Measurements from ENCODE around the gene TPGS2. TPM values are rescaled to one million over a fixed set of nuclear protein-coding genes. Genes with fewer than 3 reads are reported as not detected.

Gene TPGS2
- total RNA-seq, 1 donor from 2014 or later, result 65.2 TPM

DNA sequence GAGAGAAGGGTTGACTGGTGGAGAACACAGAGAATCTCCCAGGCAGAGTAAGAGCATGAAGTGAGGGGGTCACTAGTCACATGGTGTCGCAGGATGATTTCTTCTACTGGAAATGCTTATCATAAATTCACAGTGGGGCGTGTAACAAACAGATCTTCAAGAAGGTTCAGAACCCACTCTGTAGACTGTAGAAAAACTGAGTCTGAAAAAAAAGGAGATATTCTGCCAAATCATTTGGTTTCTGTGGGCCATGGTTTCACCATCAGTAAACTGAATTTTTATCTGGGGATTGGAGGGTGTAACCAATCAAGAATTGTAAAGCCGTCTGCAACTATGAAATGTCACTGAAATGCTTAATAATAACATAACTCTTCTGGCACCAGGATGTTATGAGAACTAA lies 15.0 kb downstream of the TPGS2 start:
- TF ChIP-seq, protein P1, sequence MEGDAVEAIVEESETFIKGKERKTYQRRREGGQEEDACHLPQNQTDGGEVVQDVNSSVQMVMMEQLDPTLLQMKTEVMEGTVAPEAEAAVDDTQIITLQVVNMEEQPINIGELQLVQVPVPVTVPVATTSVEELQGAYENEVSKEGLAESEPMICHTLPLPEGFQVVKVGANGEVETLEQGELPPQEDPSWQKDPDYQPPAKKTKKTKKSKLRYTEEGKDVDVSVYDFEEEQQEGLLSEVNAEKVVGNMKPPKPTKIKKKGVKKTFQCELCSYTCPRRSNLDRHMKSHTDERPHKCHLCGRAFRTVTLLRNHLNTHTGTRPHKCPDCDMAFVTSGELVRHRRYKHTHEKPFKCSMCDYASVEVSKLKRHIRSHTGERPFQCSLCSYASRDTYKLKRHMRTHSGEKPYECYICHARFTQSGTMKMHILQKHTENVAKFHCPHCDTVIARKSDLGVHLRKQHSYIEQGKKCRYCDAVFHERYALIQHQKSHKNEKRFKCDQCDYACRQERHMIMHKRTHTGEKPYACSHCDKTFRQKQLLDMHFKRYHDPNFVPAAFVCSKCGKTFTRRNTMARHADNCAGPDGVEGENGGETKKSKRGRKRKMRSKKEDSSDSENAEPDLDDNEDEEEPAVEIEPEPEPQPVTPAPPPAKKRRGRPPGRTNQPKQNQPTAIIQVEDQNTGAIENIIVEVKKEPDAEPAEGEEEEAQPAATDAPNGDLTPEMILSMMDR (IDR thresholded peaks at IDR 0.05), result no peak
- no peaks in the 10 kb centered on the region for H3K9me3 ChIP-seq
- peak overlapping the region; percentile 69 for H3K27ac ChIP-seq
- H3K4me3 ChIP-seq, result no peak overlapping the region
- DNase-seq (no peak), ATAC-seq (no peak)
- H3K36me3 ChIP-seq, result peaks cover 43% of the 10 kb centered on the region
- peaks cover 20% of the 10 kb centered on the region for H3K4me1 ChIP-seq
- intact Hi-C loops (cut with DNase I), result no loop called here
- H3K27me3 ChIP-seq (ENCODE audit: low read depth), result no peaks in the 10 kb centered on the region

DNA sequence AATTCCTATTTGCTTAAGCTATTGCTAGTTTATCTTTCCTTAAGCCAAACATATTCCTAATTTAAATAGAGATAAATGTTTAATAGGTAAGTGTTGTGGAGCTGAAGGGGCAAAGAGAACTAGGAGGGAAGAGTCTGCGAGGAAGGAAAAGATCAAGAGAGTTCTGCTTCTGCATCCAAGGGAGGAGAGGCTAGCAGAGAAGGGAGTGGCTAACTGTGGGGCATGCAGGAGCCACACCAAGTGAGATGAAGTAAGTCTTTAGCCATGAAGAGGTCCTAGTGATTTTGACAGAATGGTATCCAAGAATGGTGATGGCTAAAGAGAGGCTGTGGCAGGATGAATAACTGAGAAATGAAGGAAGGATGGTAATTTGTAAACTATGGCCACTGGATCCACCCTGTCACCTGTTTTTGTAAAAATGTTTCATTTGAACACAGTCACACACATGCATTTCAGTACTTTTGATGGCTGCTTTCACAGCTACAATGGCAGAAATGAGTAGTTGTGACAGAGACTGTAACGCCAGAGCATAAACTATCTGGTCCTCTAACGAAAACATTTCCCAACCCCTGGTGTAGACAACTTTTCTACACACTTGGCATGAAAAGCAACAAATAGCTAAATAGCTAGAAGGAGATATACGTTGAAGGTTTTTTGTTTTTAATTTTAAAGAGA lies 15.6 kb downstream of the TPGS2 start:
- H3K27ac ChIP-seq, result peak overlapping the region; percentile 69
- no peak for DNase-seq
- intact Hi-C loops (cut with DNase I), result no loop called here

DNA sequence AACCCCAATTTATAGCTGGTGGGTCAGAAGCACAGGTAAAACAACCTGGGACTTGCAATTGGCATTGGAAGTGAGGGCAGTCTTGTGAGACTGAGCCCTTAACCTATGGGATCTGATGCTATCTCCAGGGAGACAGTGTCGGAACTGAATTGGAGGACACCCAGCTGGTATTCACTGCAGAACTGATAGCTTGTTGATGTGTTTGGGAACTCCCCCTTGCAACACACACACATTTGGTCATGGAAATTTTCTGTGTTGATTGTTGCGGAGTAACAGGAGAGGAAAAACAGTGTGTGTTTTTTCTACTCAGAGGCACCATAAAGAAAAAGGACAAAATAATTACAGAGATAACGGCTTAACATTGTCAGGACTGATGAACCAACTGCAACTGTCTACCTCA lies 16.1 kb downstream of the TPGS2 start:
- H3K27ac ChIP-seq, result peak overlapping the region; percentile 69
- TF ChIP-seq, protein P1 (IDR thresholded peaks at IDR 0.05), result no peak

More for the DNA sequence above, 15.6 kb downstream of the TPGS2 start:
- Histone ChIP-seq H3K9me3 (no peaks in the 10 kb centered on the region), H3K4me3 (no peak overlapping the region), H3K36me3 (peaks cover 37% of the 10 kb centered on the region), H3K27me3 (ENCODE audit: low read depth) (no peaks in the 10 kb centered on the region), H3K4me1 (peaks cover 20% of the 10 kb centered on the region)
- no peak for ATAC-seq
- TF ChIP-seq, protein P1 (IDR thresholded peaks at IDR 0.05), result no peak

DNA sequence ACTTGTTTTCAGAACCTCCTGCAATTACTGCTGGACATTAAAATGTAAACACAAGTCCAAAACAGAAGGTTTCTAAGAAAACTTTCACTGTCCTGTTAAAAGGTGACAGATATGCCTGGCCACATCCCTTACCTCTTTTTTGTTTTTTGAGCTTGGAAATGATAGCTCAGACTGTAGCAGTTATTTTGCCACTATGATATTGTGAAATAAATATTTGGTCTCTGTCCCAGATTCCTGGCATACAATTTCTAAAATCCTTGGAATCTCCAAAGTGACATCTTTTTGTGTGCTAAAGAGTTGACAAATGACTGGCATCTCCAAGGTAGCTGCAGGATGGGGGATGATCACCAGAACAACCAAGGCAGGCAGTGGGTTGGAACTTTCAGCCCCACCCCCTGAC lies 16.8 kb downstream of the TPGS2 start:
- Histone ChIP-seq H3K4me1 (peaks cover 20% of the 10 kb centered on the region), H3K27me3 (ENCODE audit: low read depth) (no peaks in the 10 kb centered on the region), H3K4me3 (no peak overlapping the region), H3K27ac (peak overlapping the region; percentile 69), H3K9me3 (no peaks in the 10 kb centered on the region), H3K36me3 (peaks cover 34% of the 10 kb centered on the region)
- DNase-seq (no peak), ATAC-seq (no peak)
- TF ChIP-seq, protein P1 (IDR thresholded peaks at IDR 0.05), result no peak
- intact Hi-C loops (cut with DNase I), result no loop called here

More for the DNA sequence above, 16.1 kb downstream of the TPGS2 start:
- H3K4me3 ChIP-seq, result no peak overlapping the region
- DNase-seq (no peak), ATAC-seq (peak; percentile 11 to 35)
- peaks cover 34% of the 10 kb centered on the region for H3K36me3 ChIP-seq
- no peaks in the 10 kb centered on the region for H3K9me3 ChIP-seq
- H3K27me3 ChIP-seq (ENCODE audit: low read depth), result no peaks in the 10 kb centered on the region
- intact Hi-C loops (cut with DNase I), result no loop called here
- H3K4me1 ChIP-seq, result peaks cover 20% of the 10 kb centered on the region

DNA sequence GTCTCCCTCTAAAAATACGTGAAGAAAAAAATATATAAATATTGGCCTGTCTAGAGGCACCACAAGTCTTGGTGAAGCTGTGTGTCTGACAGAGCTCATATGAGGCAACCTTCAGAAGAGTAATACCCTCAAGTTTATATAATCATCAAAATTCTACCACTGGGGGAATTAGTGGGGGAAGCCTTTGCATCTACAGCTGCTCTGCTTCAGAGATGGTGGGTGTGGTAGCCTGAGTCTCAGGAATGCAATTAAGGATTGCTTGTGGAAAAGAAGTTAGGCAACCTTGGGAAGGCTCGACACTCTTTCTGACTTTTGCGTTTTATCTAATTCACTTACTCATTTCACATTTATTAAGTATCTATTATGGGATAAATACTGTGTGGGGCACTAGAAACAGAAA lies 17.4 kb downstream of the TPGS2 start:
- H3K4me3 ChIP-seq, result no peak overlapping the region
- intact Hi-C loops (cut with DNase I), result no loop called here
- peaks cover 20% of the 10 kb centered on the region for H3K4me1 ChIP-seq
- H3K36me3 ChIP-seq, result peaks cover 32% of the 10 kb centered on the region
- peak overlapping the region; percentile 69 for H3K27ac ChIP-seq
- TF ChIP-seq, protein P1 (IDR thresholded peaks at IDR 0.05), result no peak
- no peaks in the 10 kb centered on the region for H3K9me3 ChIP-seq
- no peaks in the 10 kb centered on the region for H3K27me3 ChIP-seq (ENCODE audit: low read depth)
- ATAC-seq (peak; percentile 17 to 43), DNase-seq (no peak)

All from lower lobe of right lung (tissue), 2 donors.